Brain microvascular endothelial cell (primary cell): ENCODE measurements around the gene TDRKH.

Source experiments
- DNase-seq: peaks from one replicate; pipeline ENCODE4 v3.0.0-alpha.2; 2020
- H3K27ac ChIP-seq: fragments of 250-450 bp; sonication (Bioruptor Pico); 2 replicates; pipeline ENCODE4 v1.5.1; 2020; ENCODE audit warnings: mild to moderate bottlenecking, moderate library complexity
- H3K27me3 ChIP-seq: fragments of 250-450 bp; sonication (Bioruptor Pico); replicated peaks from 2 replicates; pipeline ENCODE4 v1.5.1; 2020; ENCODE audit warnings: mild to moderate bottlenecking
- H3K36me3 ChIP-seq: fragments of 250-450 bp; sonication (Bioruptor Pico); replicated peaks from 2 replicates; pipeline ENCODE4 v1.5.1; 2020; ENCODE audit warnings: mild to moderate bottlenecking
- H3K4me3 ChIP-seq: 2 replicates; pipeline ENCODE4 v1.5.1; 2011; ENCODE audit warnings: low read depth, mild to moderate bottlenecking, control low read depth, low read length, moderate library complexity
- in situ Hi-C: cut with HindIII; loops from 2 replicates; pipeline ENCODE4 v1.10.0; 2017; ENCODE audit warnings: low sequenced_read_pairs, low pct_ligation_motif_present
- TF ChIP-seq, protein P1 (sequence below): IDR thresholded peaks from 2 replicates; pipeline ENCODE4 v1.5.1; 2011; ENCODE audit warnings: low read depth, mild to moderate bottlenecking, moderate library complexity, low read length, control low read depth, inconsistent platforms; ENCODE audit errors: missing control alignments

The TDRKH gene

DNA sequence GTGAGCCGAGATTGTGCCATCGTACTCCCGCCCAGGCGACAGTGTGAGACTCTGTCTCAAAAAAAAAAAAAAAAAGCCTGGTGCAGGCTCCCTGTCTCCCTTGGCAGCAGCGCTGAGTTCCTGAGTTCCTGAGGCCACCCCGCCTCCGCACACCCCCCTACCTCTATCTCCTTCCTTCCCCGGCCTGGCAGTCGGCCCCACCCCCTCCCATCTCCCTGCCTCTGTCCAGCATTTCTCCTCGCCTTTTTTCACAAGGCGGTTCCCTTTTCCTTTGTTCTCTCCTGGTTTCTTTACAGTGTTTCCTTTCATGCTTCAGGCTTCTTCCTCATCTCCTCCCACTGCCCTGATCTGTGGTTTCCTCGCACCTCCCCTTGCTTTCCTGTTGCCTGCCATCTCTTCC, 38.6 kb upstream of the TDRKH start:
- no peaks in the 10 kb centered on the region for H3K36me3 ChIP-seq
- peak; percentile 12 for DNase-seq
- no peaks in the 10 kb centered on the region for H3K27me3 ChIP-seq
- TF ChIP-seq, protein P1, sequence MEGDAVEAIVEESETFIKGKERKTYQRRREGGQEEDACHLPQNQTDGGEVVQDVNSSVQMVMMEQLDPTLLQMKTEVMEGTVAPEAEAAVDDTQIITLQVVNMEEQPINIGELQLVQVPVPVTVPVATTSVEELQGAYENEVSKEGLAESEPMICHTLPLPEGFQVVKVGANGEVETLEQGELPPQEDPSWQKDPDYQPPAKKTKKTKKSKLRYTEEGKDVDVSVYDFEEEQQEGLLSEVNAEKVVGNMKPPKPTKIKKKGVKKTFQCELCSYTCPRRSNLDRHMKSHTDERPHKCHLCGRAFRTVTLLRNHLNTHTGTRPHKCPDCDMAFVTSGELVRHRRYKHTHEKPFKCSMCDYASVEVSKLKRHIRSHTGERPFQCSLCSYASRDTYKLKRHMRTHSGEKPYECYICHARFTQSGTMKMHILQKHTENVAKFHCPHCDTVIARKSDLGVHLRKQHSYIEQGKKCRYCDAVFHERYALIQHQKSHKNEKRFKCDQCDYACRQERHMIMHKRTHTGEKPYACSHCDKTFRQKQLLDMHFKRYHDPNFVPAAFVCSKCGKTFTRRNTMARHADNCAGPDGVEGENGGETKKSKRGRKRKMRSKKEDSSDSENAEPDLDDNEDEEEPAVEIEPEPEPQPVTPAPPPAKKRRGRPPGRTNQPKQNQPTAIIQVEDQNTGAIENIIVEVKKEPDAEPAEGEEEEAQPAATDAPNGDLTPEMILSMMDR: no peak
- H3K27ac ChIP-seq: no peak overlapping the region
- H3K4me3 ChIP-seq: no peak overlapping the region
- in situ Hi-C loops: no loop called here

DNA sequence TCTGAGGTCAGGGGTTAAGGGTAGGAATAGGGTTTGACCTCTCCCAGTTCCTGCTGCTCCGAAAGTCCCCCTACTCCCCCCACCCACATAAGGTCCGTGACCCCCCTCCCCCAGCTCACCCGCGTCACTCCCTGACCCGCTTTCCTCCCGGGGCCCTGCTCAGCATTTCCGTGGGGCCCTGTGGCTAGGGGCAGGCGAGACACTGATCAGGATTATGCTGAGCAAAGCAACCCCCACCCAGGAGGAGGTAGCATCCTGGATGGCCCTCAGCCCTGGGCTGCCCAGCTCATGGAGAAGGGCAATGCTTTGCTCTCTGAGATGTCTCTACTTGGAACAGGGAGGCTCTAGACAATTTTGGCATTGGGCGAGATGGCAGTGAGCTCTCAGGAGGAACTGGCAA, 37.6 kb upstream of the TDRKH start:
- in situ Hi-C loops: no loop called here
- H3K27me3 ChIP-seq: peaks cover 4% of the 10 kb centered on the region
- H3K27ac ChIP-seq: no peak overlapping the region
- H3K36me3 ChIP-seq: no peaks in the 10 kb centered on the region
- TF ChIP-seq, protein P1: no peak
- H3K4me3 ChIP-seq: no peak overlapping the region
- DNase-seq: no peak

- Histone ChIP-seq H3K4me3 (no peak overlapping the region), H3K27me3 (peaks cover 6% of the 10 kb centered on the region), H3K27ac (no peak overlapping the region), H3K36me3 (no peaks in the 10 kb centered on the region)
- TF ChIP-seq, protein P1: no peak
- DNase-seq: no peak
- in situ Hi-C loops: no loop called here
These were observed 35.7 kb upstream of the TDRKH start for GRCh38 chr1:151825751-151826660.

GRCh38 chr1:151825204-151825603, 34.9 kb upstream of the TDRKH start:
- peaks cover 6% of the 10 kb centered on the region for H3K27me3 ChIP-seq
- no peak overlapping the region for H3K4me3 ChIP-seq
- in situ Hi-C loops: no loop called here
- TF ChIP-seq, protein P1: no peak
- H3K27ac ChIP-seq: no peak overlapping the region
- DNase-seq: no peak
- no peaks in the 10 kb centered on the region for H3K36me3 ChIP-seq

GRCh38 chr1:151823175-151823574, 32.9 kb upstream of the TDRKH start:
- no peak overlapping the region for H3K27ac ChIP-seq
- in situ Hi-C loops: no loop called here
- H3K36me3 ChIP-seq: no peaks in the 10 kb centered on the region
- H3K27me3 ChIP-seq: peaks cover 6% of the 10 kb centered on the region
- TF ChIP-seq, protein P1: no peak
- DNase-seq: no peak
- no peak overlapping the region for H3K4me3 ChIP-seq

GRCh38 chr1:151822404-151822803, 32.1 kb upstream of the TDRKH start:
- in situ Hi-C loops: no loop called here
- DNase-seq: no peak
- peaks cover 6% of the 10 kb centered on the region for H3K27me3 ChIP-seq
- no peaks in the 10 kb centered on the region for H3K36me3 ChIP-seq
- TF ChIP-seq, protein P1: no peak
- no peak overlapping the region for H3K27ac ChIP-seq
- no peak overlapping the region for H3K4me3 ChIP-seq
